ENCODE measurements around the gene UHRF2.

DNA sequence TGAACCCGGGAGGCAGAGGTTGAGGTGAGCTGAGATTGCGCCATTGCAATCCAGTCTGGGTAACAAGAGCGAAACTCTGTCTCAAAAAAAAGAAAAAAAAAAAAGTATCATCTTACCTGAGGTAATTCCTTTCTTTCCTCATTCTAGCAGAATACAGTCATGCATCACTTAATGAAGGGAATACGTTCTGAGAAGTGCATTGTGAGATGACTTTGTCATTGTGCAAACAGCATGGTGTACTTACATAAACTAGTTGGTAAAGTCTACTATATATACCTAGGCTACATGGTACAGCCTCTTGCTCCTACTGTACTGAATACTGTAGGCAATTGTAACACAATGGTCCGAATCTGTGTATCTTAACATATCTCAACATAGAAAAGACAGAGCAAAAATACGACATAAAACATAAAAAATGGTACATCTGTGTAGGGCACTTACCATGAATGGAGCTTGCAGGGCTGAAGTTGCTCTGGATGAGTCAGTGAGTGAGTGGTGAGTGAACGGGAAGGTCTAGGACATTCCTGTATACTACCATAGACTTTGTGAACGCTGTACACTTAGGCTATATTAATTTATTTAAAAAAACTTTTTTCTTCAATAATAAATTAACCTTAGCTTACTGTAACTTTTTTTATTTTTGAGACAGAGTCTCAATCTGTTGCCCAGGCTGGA is 132.2 kb downstream of the UHRF2 start:
- TF ChIP-seq, protein P1, sequence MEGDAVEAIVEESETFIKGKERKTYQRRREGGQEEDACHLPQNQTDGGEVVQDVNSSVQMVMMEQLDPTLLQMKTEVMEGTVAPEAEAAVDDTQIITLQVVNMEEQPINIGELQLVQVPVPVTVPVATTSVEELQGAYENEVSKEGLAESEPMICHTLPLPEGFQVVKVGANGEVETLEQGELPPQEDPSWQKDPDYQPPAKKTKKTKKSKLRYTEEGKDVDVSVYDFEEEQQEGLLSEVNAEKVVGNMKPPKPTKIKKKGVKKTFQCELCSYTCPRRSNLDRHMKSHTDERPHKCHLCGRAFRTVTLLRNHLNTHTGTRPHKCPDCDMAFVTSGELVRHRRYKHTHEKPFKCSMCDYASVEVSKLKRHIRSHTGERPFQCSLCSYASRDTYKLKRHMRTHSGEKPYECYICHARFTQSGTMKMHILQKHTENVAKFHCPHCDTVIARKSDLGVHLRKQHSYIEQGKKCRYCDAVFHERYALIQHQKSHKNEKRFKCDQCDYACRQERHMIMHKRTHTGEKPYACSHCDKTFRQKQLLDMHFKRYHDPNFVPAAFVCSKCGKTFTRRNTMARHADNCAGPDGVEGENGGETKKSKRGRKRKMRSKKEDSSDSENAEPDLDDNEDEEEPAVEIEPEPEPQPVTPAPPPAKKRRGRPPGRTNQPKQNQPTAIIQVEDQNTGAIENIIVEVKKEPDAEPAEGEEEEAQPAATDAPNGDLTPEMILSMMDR (IDR thresholded peaks at IDR 0.05): no peak
- TF ChIP-seq POLR2AphosphoS5 (IDR thresholded peaks at IDR 0.05): no peak
- no peak for TF ChIP-seq EP300 (IDR thresholded peaks at IDR 0.05)
- TF ChIP-seq POLR2A (IDR thresholded peaks at IDR 0.05; ENCODE audit: low read depth): no peak
